Spleen (tissue), 7 donors: Measurements from ENCODE around the gene EFNA5.

Source experiments
- CTCF ChIP-seq, 11 experiments: fragments of 200-600 bp in 7 of 11; fragments of 450-650 bp in 4 of 11; sonication (generic) in 4 of 11; IDR thresholded peaks in 8 of 11; conservative IDR thresholded peaks in 3 of 11; 1 replicate in 7 of 11; 2 replicates in 4 of 11; pipeline versions ENCODE4 v1.4.0 to v1.8.0; 2016 to 2021; ENCODE audit warnings: antibody characterized with exemption in 11 of 11, inconsistent platforms in 4 of 11, mild to moderate bottlenecking in 1 of 11
- POLR2A ChIP-seq, 3 donors: fragments of 450-650 bp; IDR thresholded peaks; one replicate each; pipeline ENCODE4 v1.5.1; 2017; ENCODE audit warnings: antibody characterized with exemption in 3 of 3, mild to moderate bottlenecking in 1 of 3
- donor health status: DM: no; HTN: no; CAD: no; lungs with moderate emphysema.
- donor health status: DM: no; HTN: no; CAD: no.
- donor health status: DM: no; HTN: no; CAD: no.

GRCh38 chr5:107603349-107603748, 67.4 kb downstream of the EFNA5 start:
- TF ChIP-seq CTCF (IDR thresholded peaks at IDR 0.05 in 8 of 11, conservative IDR thresholded peaks at IDR 0.05 in 3 of 11) (no peak), POLR2A (IDR thresholded peaks at IDR 0.05) (no peak)
